GM18907 (cell line): Measurements from ENCODE around the gene ARID4B.
"Not testable (repeated sequence)": the region's sequence is repeated elsewhere in the genome, so short reads cannot be mapped to it uniquely, and the experiment has no call there.

Experiments
- ATAC-seq: cut with Tn5 transposase; IDR thresholded peaks from one replicate; pipeline ENCODE4 v1.9.1; 2021; ENCODE audit warnings: mild to moderate bottlenecking, moderate library complexity; ENCODE audit not compliant: unreplicated experiment

Gene ARID4B

DNA sequence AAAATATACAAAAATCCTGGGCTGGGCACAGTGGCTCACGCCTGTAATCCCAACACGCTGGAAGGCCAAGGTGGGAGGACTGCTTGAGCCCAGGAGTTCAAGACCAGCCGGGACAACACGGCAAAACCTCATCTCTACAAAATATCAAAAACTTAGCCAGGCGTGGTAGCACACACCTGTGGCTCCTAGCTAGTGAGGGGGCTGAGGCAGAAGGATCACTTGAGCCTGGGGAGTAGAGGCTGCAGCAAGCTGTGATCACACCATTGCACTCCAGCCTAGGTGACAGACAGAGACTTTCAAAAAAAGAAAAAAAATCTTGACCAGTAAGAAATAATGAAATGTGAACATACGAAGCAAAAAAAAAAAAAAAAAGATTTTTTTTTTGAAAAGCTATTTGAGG lies 52.1 kb downstream of the ARID4B start:
- no peak for ATAC-seq

DNA sequence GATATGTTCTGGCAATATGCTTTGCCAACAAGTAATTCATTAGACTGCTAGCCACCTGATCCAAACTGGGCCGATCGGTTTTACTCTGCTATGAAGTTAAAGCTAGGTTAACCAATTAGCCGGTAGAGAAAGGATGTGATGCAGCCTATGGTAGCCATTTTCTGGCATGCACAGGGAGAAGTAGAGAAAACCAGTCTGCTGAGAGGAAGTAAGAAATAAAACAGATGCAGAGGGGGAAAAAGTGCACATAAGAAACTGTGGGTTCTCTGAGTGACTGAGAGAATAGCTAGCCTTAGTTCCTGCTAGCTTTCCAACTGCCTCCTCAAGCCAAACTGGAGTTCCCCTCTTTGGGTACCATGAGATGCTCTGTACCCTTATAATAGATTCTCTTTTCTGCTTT lies 52.8 kb downstream of the ARID4B start:
- peak; percentile 79 for ATAC-seq

DNA sequence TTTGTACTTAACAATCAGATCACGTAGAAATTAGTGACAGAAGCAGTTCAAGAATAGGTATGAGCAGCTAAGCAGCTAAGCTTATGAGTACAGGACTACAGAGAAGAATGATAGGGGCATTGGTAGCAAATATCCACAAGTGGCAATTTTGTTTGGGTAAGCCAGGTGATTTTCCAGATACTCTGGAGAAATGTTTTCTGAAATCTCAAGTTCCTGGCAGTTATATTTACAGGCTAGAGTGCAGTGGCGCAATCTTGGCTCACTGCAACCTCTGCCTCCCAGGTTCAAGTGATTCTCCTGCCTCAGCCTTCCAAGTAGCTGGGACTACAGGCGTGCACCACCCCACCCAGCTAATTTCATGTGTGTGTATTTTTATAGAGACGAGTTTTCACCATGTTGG lies 55.1 kb downstream of the ARID4B start:
- ATAC-seq: no peak

DNA sequence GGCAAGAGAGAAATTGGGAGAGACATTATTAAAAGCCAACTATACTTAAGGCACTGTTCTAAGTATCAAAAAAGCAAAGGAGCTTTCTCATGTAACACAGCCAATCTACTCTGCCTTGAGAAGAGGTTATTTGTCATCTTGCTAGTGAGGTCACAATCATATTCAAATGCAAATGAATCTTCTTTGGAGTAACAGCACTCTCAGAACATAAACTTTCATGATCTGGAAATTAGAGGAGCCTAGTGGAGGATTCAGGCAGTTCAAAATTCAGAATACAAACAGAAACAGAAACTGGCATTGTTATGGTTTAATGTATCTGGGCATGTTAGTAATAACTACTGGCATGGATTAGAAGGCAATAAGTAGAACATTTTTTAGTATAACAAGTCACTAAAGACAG lies 57.4 kb downstream of the ARID4B start:
- ATAC-seq: no peak

DNA sequence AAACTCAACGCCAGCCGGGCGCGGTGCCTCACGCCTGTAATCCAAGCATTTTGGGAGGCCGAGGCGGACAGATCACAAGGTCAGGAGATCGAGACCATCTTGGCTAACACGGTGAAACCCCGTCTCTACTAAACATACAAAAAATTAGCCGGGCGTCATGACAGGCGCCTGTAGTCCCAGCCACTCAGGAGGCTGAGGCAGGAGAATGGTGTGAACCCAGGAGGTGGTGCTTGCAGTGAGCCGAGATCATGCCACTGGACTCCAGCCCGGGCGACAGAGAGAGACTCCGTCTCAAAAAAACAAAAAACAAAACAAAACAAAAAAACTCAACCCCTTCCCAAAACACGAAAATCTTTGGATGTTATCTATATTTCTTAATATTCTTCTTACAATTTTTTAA lies 58.0 kb downstream of the ARID4B start:
- ATAC-seq: not testable (repeated sequence)

DNA sequence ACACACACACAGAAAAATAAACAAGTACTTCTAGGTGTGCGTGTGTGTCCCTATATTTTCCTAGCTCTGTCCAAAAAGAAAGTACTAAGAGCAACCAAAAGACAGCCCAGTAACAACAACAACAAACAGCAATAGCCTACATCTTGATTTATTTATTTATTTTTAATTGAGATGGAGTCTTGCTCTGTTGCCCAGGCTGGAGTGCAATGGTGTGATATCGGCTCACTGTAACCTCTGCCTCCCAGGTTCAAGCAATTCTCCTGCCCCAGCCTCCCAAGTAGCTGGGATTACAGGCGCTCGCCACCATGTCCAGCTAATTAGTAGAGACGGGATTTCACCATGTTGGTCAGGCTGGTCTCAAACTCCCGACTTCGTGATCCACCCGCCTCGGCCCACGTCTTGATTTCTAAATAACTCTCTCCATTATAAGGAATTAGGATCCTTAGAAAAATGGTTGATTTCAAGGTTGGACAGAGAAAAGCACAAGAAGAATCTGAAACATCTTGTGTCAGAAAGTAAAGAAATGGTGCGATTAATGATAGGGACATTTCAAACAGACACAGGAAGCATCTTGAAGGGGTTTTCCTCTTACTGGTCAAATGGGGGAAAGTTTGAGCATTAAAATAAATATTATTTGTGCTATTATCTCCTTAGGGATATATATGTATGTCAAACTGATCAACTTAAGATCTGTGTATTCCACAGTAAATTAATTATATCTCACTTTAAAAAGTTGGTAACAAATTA lies 59.4 kb downstream of the ARID4B start:
- ATAC-seq: no peak

DNA sequence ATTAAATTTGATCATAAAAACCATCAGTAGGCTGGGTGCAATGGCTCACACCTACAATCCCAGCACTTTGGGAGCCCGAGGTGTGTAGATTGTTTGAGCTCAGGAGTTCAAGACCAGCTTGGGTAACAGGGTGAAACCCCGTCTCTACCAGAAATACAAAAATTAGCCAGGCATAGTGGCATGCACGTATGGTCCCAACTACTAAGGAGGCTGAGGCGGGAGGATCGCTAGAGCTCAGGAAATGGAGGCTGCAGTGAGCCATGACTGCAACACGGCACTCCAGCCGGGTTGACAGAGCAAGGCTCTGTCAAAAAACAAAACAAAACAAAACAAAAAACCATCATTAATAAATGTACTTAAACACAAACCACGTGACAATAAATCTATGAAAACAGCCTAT lies 61.0 kb downstream of the ARID4B start:
- ATAC-seq: no peak

DNA sequence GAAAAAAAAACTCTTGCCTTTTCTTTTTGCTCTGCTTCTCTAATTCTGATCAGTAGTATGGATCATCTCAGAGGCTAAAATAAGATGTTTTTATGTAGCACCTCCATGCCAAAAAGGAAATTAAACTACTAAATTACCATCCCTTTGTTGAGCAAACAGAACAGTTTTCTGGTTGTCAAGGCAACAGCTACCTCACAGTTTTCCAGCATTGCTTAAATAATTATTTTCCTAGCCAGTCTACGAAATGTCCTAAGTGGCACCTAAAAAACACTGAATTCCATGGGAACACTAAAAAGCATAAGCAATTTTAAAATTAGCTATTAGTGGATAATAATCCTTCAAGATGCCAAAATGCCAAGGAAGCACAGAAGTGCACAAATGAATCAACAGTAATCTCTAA lies 61.7 kb downstream of the ARID4B start:
- no peak for ATAC-seq

DNA sequence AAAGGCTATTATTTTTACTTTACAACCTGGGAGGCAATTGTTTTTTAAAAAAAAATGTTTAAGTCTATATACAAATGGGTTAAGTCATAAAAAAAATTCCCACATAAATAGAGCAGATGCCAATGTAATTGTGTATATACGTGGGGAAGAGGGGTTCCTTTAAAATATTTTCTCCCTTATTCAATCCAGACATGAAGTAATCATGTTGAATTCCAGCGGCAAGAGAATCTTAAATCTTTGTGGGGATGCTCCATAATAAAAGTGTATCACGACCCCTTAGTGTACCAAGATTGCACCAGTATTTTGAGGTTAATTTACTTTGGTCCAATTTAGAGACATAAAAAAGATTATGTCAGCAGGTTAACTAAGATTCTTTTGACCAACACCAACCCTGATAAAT lies 62.1 kb downstream of the ARID4B start:
- ATAC-seq: no peak

DNA sequence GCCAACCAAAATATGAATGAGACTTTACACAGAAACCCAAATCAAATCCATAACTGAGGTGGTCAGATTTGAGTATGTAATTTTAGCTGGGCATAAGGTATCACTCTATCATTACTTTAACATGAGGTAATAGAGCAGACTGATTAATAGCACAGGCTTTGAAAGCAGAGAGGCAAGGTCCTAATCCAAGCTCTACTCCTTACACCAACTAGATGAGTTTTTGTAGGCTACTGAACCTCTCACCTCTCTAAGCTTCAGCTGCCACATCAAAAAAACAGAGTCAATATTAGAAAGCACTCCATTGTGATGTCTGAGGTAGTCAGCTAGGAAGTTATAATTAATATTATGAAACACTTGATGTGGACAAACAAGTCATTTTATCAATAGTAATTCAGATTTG lies 63.7 kb downstream of the ARID4B start:
- no peak for ATAC-seq

DNA sequence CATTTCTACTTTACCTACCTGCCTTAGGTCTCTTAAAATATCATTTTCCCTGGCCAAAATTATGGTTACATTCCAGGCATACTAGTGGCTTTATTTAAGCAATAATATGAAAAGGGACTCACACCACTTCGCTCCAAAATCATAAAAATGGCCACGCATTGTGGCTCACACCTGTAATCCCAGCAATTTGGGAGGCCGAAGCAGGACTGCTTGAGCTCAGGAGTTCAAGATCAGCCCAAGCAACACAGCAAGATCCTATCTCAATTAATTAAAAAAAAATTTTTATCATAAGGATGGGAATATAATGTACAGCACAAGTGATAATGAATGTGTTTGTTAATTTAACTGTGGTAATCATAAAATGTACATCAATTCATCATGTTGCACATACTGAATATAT lies 65.4 kb downstream of the ARID4B start:
- ATAC-seq: no peak

DNA sequence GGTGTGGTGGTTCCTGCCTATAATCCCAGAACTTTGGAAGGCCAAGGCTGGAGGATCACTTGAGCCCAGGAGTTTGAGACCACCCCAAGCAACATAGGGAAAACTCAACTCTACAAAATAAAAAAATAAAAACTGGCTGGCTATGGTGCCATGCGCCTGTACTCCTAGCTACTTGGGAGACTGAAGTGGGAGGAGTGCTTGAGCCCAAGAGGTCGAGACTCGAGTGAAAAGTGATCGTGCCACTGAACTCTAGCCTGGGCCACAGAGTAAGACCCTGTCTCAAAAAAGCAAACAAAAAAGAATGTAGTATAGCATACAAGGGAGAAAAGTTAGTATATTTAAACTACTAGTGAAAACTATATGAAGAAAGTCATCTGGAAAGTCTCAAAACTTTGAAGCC lies 66.7 kb downstream of the ARID4B start:
- no peak for ATAC-seq

DNA sequence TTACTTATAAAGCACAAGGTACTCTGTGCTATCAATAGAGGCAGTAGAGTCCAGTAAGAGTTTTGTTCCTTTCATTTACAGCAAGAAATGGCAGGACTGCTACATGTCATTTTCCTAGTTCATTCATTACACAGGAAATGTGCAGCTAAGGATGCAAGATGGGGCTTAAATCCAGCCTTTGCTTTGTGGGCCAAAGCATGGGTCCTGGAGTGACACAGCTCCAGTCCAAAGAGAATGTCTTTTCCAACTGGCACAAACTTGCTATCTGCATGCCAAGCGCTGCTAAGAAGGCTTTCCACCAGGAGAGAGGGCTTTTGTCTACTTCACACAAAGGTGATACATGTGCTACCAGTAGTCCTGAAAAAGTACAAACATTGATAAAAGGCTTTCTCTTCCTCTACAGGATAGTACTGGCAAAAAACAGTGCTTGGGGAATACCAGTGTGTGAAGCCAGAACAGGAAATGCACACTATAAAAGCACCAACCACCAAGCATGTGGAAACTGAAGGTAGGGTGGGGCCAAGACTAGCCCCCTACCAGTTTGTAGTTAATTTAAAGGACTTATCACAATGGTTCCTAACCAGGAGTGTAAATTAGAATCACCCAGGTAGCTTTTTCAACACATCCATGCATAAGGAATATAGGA lies 68.7 kb downstream of the ARID4B start:
- ATAC-seq: no peak

DNA sequence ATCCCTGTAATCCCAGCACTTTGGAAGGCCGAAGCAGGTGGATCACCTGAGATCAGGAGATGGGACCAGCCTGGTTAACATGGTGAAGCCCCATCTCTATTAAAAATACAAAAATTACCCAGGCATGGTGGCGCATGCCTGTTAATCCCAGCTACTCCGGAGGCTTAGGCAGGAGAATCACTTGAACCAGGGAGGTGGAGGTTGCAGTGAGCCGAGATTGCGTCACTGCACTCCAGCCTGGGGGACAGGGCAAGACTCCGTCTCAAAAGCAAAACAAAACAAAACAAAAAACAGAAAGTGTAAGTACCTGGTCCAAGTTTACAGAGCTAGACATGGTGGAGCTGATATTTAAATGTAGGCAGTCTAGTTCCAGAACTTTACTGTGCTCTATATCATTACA lies 69.9 kb downstream of the ARID4B start:
- not testable (repeated sequence) for ATAC-seq

DNA sequence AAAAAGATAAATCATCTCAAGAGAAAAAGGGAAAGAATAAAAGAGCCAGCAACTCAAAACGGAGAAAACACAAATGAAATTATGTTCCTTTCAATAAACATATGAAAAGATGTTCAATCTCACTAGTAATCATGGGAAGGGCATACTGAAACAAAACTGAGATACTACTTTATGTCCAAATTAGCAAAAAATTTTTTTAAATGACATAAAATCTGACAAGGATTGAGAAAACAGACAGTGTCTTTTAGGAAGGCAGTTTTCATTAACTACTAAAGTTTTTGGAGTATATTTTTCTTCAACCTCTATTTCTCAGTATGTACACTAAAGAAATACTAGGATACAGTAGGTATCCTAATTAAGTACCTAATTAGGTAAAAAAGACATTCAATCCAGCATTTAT lies 73.3 kb downstream of the ARID4B start:
- no peak for ATAC-seq

DNA sequence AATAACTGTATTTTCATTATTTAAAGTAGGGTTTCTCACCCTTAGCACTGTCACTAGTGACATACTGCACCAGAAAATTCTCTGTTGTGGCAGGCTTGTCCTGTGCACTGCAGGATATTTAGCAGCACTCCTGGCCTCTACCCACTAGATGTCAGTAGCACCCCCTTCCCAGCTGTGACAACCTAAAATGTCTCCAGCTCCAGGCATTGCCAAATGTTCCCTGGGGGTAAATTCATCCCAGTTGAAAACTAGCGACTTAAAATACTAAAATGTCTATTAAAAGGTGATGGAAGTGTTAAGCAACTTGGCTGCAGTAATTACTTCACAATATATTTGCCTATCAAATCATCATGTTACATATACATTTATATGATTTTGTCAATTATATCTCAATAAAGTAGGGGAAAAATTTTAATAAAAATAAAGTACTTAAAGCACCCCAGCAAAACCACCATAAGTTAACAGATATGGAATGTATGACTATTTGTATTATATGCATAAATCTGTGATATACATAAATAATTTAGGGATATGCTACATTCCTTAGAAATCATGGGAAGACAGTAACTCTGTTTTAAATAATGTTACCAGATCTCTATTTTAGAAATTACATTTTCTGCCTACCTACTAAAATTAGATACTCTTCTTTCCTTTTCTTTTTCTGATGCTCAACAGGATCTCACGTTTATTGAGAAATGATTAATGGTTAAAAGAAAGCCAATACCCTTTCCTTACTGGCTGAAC lies 74.6 kb downstream of the ARID4B start:
- ATAC-seq: peak; percentile 84

DNA sequence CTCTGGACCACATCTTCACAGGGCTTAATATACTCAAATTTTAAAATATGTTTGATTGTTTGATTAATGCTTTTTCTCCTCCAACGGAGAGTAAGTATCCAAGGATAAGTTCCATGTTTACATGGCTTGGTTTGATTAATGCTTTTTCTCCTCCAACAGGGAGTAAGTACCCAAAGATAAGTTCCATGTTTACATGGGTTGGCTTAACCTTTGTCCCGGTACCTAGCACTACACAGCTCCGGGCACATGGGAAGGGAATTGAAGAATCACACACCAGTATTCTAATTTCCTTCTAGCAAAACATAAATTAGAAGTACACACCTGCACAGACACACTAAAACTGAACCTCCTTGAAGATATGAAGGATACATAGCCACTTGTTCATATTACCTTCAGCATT lies 77.5 kb downstream of the ARID4B start:
- no peak for ATAC-seq

DNA sequence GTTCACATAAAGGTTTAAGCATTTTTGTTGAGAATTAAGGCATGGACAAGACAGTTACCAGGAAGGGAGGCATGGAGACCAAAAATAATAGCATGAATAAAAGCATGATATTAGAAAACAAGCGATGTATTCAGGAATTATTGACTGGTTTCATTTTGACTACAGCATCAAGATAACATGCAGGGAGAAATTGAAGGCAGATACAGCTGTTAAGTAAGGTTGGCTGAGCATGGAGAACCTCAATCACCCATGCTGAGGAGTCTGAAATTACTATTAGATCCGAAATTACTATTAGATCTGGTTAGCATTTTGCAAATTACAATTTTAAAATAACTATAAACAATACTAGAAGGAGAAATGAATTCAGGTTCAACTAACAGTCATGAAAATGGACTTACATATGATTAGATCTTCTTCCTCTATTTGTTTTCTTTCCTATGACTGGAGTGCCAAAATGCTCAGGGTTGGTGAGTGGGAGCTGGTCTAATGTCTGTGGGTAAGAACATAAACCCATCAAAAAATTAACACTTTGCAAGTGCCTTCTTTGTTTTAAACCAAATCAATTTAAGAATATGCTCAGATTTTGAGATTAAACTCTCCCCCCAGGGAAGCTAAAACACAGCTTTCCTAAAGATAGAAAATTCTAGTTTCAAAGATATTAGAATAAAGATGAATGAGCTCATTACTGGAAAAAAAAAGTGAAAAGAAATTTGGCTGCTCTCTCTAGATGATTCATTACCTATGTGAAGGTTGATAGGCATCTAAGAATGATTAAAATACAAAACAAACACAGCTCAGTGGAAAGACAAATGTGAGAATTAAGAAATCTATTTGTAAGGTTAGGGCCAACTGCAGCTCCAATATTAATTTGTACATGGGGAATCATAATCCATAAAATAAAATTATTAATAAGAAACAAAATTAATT lies 81.7 kb downstream of the ARID4B start:
- ATAC-seq: peak; percentile 46

DNA sequence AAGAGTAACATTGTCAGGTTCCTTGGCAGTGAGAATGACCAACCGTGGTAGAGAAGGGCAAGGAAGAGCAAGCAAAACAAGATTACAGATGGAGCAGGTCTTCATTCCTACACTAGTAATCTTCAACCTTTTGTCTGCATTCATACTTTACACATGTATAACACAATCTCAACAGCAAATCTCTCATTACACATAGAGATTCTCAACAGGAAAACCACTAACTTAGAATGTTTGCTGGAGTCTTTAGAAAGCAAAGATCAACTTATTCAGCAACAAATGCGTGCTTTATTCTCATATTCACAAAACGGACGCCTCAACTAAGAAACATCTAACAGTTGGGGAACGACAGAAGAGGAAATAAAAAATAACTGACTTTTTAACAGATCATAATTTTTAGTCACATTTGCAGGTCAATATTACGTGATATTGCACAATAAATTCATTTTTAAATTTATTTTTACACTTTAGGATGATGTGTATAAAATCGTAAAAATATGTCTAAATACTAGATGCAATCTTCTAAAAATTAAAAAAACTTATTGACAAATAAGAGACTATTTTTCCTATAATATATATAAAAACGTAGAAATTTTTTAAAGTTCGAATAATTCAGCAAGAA lies 82.9 kb downstream of the ARID4B start:
- ATAC-seq: no peak

DNA sequence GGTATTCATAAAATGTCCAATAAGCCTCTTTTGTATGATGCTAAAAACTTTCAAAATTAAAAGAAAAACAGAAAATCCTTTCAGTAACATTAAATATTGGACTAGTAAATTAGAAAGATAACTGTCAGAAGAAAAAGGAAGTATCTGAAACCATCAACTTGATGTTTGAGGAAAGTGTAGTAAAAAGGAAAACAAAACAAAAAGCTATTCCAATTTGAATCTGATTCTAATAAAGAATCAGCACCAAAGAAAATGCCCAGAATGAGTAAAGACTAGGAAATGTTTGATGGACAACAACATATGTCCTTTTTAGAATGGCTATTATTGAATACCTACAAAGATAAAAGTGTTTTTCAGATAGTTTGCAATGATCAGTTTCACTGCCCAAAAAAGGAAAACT lies 87.0 kb downstream of the ARID4B start:
- ATAC-seq: no peak

DNA sequence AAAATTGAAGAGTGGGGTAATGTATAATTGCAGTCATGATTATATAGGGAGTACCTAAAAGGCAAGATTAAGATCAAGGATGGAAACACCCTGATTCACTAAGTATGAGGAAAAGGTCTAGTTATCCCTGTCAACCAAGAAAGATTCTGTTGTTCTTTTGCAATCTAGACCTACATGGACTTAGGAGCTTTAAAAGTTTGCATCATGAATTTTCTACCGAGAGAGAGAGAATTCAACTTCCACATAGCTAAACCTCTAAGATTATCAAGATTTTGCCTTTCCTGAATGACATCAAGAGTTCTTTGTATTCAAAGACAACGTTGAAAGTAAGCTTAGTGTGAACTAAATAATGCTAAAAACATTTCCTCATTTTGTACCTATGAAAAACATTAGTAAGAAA lies 88.1 kb downstream of the ARID4B start:
- no peak for ATAC-seq
